Germinal center (tissue), 1 donor: ENCODE results near the gene PRKAR2B.

ENCODE experiments used
- DNase-seq: peaks from one replicate; pipeline ENCODE4 v3.0.0; 2012; ENCODE audit warnings: mixed read lengths, low spot score

PRKAR2B gene

GRCh38 chr7:107044347-107045194 lies at the start of gene PRKAR2B:
Gene PRKAR2B, plus strand, starts transcription at chr7:107044705. Its CDS starts 203 bp downstream, at chr7:107044908.
- peak; percentile 91 for DNase-seq

GRCh38 chr7:106994833-106995232 lies 49.7 kb upstream of the PRKAR2B start:
- no peak for DNase-seq

DNA sequence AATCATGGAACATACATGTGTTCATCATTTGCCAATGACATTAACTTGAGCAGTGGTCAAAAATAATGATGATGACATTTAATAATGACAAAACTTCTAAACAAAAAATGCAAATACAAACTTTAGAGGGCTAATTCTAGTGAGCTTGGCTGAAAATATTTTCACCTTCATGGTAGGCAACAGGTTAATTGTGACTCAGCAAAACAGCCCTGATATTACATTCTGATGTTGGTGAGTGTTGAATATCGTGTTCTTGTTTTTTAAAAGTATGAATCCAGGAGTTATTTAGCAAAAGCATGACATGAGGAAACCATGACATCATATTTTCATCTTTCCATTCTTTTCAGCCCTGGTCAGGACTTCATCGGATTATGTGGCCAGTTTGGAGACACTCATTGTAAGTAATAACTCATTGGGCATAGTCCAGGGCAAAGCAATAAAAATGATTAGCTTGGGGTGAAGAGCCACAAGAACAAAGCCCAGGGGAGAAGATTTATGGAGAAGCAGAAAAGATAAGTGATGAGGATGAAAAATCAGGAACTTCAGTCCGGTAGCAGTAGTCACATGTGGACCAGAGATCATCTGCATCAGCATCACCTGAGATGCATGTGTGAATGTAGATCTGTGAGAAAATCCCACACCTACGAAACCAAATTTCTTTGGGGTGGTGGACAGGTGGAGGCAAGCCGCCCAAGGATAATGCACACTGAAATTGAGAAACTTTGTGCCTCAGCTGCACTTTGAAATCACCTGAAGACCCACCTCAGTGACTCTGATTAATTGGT lies 46.8 kb upstream of the PRKAR2B start:
- no peak for DNase-seq

- no peak for DNase-seq
Measured at GRCh38 chr7:106999023-106999422, 45.5 kb upstream of the PRKAR2B start.

GRCh38 chr7:107001490-107001889 lies 43.0 kb upstream of the PRKAR2B start:
- no peak for DNase-seq

DNA sequence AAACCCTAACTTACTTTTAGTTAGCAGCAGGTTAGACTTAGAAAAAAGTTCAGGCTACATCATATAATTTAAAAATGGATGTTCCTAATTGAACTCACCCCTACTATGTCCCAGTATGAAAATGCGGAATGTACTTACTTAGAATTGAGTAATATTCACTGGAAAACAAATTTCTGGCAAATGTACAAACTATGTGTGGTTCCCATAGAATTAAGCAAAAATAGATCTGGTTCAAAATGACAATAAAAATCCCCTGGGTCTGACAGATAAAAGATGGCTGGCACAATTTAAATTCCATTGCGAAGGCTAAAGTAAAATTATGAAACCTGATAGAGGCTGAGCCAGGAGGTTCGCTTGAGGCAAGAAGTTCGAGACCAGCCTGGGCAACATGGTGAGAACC lies 42.4 kb upstream of the PRKAR2B start:
- no peak for DNase-seq

GRCh38 chr7:107002529-107002998 lies 41.9 kb upstream of the PRKAR2B start:
- DNase-seq, result no peak

GRCh38 chr7:107007007-107007891 lies 37.3 kb upstream of the PRKAR2B start:
- no peak for DNase-seq

DNA sequence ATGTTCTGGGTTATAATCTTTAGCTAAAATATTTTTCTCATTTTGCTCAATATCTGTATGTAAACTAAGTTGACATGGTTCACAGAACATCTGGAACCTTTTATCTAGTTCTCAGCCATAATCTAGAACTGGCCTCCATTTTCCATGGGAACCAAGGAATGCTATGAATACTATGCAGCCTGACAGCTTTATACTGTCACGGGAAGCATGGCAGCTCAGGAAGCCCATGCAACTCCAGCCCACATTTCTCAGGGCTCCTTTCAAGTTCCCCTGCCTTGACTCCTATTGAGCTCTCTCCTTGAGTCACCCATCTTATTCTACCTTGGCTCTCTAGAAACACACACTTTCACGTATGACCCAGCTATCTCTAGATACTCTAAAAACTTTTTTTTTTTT lies 36.6 kb upstream of the PRKAR2B start:
- DNase-seq, result no peak

- DNase-seq, result no peak
Measured at GRCh38 chr7:107009846-107010203, 34.7 kb upstream of the PRKAR2B start.

GRCh38 chr7:107012691-107013090 lies 31.8 kb upstream of the PRKAR2B start:
- DNase-seq, result no peak

DNA sequence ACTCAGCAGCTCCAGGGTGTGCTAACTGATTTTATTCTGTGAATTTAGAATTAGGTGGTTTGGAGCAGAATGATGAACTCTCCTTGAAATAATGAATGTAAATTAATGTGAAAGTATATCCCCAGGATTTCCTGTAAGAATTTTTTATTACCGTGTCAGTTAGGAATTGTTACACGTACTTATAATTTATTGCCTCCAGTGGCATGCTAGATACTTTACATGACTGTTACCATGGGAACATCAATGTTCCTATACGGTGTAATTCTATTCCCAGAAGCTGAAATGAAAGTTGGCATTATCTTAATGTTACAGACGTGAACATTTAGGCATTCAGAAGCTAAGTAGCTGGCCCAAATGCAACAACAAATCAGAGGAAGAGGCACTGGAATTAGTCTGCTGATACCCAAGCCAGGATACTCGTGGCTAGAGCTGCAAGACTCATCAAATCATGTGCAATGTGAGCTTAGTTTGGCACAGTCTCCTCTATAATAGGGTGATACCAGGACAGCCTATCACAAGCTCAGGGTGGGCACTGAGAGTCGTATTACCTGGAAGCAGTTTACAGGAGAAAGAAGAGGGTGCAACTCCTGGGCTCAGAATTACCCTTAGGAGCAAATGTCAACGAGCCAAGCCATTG lies 30.0 kb upstream of the PRKAR2B start:
- no peak for DNase-seq

GRCh38 chr7:107016312-107016711 lies 28.2 kb upstream of the PRKAR2B start:
- DNase-seq, result no peak

GRCh38 chr7:107017965-107018719 lies 26.4 kb upstream of the PRKAR2B start:
- no peak for DNase-seq

GRCh38 chr7:107020400-107020799 lies 24.1 kb upstream of the PRKAR2B start:
- no peak for DNase-seq

DNA sequence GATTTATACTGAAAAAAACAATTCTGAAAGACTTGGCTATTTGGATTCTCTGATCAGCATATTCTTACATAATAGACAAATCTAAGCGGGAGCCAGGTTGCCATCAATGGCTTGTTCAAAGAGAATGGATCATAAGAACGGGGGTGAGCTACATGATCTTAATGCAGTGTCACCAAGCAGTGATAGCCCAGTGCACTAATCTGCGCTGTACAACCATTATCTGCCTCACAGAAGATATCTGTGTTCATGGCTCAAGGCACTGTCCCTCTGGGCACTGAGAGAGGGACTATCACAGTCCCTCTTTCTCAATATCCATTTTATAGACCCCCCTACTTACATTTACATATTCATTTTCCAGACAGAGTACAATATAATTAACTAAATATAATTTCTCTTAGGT lies 22.9 kb upstream of the PRKAR2B start:
- no peak for DNase-seq

GRCh38 chr7:107023522-107024151 lies 20.9 kb upstream of the PRKAR2B start:
- no peak for DNase-seq

DNA sequence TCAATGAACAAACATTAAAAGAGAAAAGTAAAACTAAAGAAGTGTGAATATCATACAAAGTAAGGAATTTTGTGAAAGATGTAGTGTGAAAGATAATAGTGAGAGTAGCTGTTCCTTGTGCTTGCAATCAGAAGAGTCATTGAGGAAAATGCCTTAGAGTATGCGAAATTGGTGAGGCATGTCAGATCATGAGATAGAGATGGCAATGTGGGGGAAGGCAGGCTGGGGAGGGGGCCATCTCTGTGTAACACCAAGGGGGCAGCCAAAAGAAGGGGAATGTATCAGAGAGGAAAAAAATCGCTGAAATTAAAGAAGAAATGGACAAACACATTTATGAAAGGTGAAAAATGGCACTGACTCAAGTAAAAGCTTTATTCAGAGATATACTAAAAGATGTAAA lies 19.6 kb upstream of the PRKAR2B start:
- DNase-seq, result no peak

DNA sequence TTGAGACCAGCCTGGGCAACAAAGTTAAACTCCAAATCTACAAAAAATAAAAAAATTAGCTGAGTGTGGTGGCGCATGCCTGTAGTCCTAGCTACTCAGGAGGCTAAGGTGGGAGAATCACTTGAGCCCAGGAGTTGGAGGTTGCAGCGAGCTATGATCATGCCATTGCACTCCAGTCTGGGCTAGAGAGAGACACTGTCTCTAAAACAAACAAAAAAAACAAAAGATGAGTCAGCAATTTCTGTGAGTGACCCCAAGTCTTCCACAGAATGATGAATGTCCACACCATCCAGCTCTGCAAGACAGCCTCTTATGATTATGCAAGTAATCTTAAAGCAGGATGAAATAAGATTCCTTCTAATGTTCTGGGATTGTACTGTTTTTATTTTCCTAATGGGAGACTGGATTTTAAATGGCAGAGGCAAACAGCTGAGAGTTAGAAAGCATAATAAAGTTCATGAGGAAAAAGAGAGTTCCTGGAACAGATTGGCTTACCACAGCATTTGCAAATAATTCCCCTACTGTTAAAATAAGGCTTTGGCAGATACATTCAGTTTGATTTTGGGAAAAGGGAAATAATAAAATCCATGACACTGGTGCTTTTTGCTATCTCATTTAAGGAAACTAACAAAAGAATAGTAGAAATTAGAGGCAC lies 18.9 kb upstream of the PRKAR2B start:
- no peak for DNase-seq

- DNase-seq, result no peak
Measured at GRCh38 chr7:107026166-107026565, 18.3 kb upstream of the PRKAR2B start.
